ENCODE measurements around the gene LCMT2. TPM values are rescaled to one million over a fixed set of nuclear protein-coding genes. Genes with fewer than 3 reads are reported as not detected.

LCMT2 gene
- polyA plus RNA-seq, 1 donor (not counting 4 experiments of a cell fraction or from before 2014, with no cell fraction given) = 14.0 TPM

DNA sequence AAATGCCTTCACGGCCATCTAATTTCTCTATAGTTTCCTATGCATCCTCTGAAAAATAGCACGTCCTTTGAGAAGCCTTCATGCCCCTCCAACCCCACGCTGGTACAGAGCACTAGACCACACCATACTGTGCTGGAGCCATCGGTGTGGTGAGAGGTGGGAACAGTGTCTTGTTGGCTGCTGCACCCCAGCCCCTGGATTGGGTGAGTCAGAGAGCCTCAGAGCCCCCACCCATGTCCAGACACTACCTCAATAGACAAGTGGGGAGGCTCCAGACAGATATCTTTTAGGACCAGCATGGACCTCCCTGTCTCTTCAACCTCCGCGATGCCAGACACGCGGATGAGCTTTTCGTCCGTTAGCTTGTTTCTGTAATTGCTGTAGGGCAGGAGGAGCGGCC, 51.5 kb downstream of the LCMT2 start:
- no peak for DNase-seq (ENCODE audit: low read depth, low spot score)
- no peak overlapping the region for H3K4me3 ChIP-seq (ENCODE audit: control insufficient read depth in 2 of 3, extremely low read depth in 1 of 3, insufficient read depth in 2 of 3, low read depth in 1 of 3, low read length in 3 of 3)
- no peaks in the 10 kb centered on the region for H3K9me3 ChIP-seq (ENCODE audit: control insufficient read depth, low read depth, low read length)
- H3K79me2 ChIP-seq (ENCODE audit: control insufficient read depth, insufficient read depth, low read length) = no peaks in the 10 kb centered on the region
- H3K9me1 ChIP-seq (ENCODE audit: control insufficient read depth, extremely low read depth, insufficient read depth, low read length) = no peaks in the 10 kb centered on the region
- FAIRE-seq = no peak
- no peak overlapping the region for H2AFZ ChIP-seq (ENCODE audit: control insufficient read depth, low read length)
- TF ChIP-seq, protein P1, sequence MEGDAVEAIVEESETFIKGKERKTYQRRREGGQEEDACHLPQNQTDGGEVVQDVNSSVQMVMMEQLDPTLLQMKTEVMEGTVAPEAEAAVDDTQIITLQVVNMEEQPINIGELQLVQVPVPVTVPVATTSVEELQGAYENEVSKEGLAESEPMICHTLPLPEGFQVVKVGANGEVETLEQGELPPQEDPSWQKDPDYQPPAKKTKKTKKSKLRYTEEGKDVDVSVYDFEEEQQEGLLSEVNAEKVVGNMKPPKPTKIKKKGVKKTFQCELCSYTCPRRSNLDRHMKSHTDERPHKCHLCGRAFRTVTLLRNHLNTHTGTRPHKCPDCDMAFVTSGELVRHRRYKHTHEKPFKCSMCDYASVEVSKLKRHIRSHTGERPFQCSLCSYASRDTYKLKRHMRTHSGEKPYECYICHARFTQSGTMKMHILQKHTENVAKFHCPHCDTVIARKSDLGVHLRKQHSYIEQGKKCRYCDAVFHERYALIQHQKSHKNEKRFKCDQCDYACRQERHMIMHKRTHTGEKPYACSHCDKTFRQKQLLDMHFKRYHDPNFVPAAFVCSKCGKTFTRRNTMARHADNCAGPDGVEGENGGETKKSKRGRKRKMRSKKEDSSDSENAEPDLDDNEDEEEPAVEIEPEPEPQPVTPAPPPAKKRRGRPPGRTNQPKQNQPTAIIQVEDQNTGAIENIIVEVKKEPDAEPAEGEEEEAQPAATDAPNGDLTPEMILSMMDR (optimal IDR thresholded peaks at IDR 0.05 in 1 of 3, IDR thresholded peaks at IDR 0.05 in 1 of 3, conservative IDR thresholded peaks at IDR 0.05 in 1 of 3; ENCODE audit: extremely low read depth in 1 of 3, insufficient read depth in 2 of 3, low read length in 3 of 3) = no peak
- TF ChIP-seq EZH2 (IDR thresholded peaks at IDR 0.05; ENCODE audit: low read length) = no peak
- dilution Hi-C loops (cut with MboI; ENCODE audit: extremely low pct_ligation_motif_present, low sequenced_read_pairs) = no loop called here
- H4K20me1 ChIP-seq (ENCODE audit: control insufficient read depth, extremely low read depth, insufficient read depth, low read length) = no peaks in the 10 kb centered on the region
- no peak overlapping the region for H3K27ac ChIP-seq (ENCODE audit: control insufficient read depth, insufficient read depth, low read length)
- no peak overlapping the region for H3K9ac ChIP-seq (ENCODE audit: control insufficient read depth, extremely low read depth, insufficient read depth, low read length)
- peaks cover 16% of the 10 kb centered on the region for H3K27me3 ChIP-seq (ENCODE audit: control insufficient read depth, extremely low read depth, insufficient read depth, low read length)
- no peak overlapping the region for H3K4me2 ChIP-seq (ENCODE audit: control insufficient read depth, extremely low read depth, insufficient read depth, low read depth, low read length)
- no peaks in the 10 kb centered on the region for H3K36me3 ChIP-seq (ENCODE audit: control insufficient read depth in 2 of 2, extremely low read depth in 1 of 2, insufficient read depth in 2 of 2, low read length in 2 of 2)
- H3K4me1 ChIP-seq (ENCODE audit: control insufficient read depth, extremely low read depth, insufficient read depth, low read length) = no peaks in the 10 kb centered on the region

DNA sequence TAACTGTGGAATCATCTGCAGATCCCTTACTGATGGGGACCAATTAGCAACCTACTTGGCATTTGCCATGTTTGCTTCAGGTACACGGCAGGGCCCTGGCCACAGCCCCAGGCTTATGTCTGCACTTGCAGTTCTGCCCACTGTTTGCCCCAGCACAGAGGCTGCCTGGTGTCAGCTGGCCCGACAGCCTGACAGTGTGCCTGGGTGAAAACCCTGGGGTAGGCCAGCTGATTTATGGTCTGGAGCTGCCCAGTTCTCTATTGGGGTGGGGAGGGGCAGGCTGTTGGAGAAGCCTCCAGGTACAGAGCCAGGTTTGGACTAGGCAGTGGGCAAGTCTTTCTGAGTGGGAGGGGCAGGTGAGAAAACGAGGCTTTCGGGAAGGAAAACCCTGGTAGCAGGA, 52.5 kb downstream of the LCMT2 start:
- Histone ChIP-seq H4K20me1 (ENCODE audit: control insufficient read depth, extremely low read depth, insufficient read depth, low read length) (no peaks in the 10 kb centered on the region), H3K4me3 (ENCODE audit: control insufficient read depth in 2 of 3, extremely low read depth in 1 of 3, insufficient read depth in 2 of 3, low read depth in 1 of 3, low read length in 3 of 3) (no peak overlapping the region), H3K9ac (ENCODE audit: control insufficient read depth, extremely low read depth, insufficient read depth, low read length) (no peak overlapping the region), H2AFZ (ENCODE audit: control insufficient read depth, low read length) (no peak overlapping the region), H3K4me2 (ENCODE audit: control insufficient read depth, extremely low read depth, insufficient read depth, low read depth, low read length) (no peak overlapping the region), H3K9me1 (ENCODE audit: control insufficient read depth, extremely low read depth, insufficient read depth, low read length) (no peaks in the 10 kb centered on the region), H3K9me3 (ENCODE audit: control insufficient read depth, low read depth, low read length) (no peaks in the 10 kb centered on the region), H3K79me2 (ENCODE audit: control insufficient read depth, insufficient read depth, low read length) (no peaks in the 10 kb centered on the region), H3K4me1 (ENCODE audit: control insufficient read depth, extremely low read depth, insufficient read depth, low read length) (no peaks in the 10 kb centered on the region), H3K36me3 (ENCODE audit: control insufficient read depth in 2 of 2, extremely low read depth in 1 of 2, insufficient read depth in 2 of 2, low read length in 2 of 2) (no peaks in the 10 kb centered on the region), H3K27me3 (ENCODE audit: control insufficient read depth, extremely low read depth, insufficient read depth, low read length) (peaks cover 16% of the 10 kb centered on the region), H3K27ac (ENCODE audit: control insufficient read depth, insufficient read depth, low read length) (no peak overlapping the region)
- no peak for DNase-seq (ENCODE audit: low read depth, low spot score)
- dilution Hi-C loops (cut with MboI; ENCODE audit: extremely low pct_ligation_motif_present, low sequenced_read_pairs) = no loop called here
- no peak for TF ChIP-seq EZH2 (IDR thresholded peaks at IDR 0.05; ENCODE audit: low read length)
- TF ChIP-seq, protein P1 (optimal IDR thresholded peaks at IDR 0.05 in 1 of 3, IDR thresholded peaks at IDR 0.05 in 1 of 3, conservative IDR thresholded peaks at IDR 0.05 in 1 of 3; ENCODE audit: extremely low read depth in 1 of 3, insufficient read depth in 2 of 3, low read length in 3 of 3) = no peak
- no peak for FAIRE-seq

Measured in keratinocyte (primary cell).